GM10266 (cell line): ENCODE data around the gene TMEM167B.

Source experiments
- DNase-seq: peaks from one replicate; pipeline ENCODE4 v3.0.0; 2012; ENCODE audit errors: extremely low spot score
- CTCF ChIP-seq: IDR thresholded peaks from 2 replicates; pipeline ENCODE4 v1.5.1; 2012; ENCODE audit warnings: mild to moderate bottlenecking, low read depth; ENCODE audit not compliant: control insufficient read depth, insufficient read depth; ENCODE audit errors: missing control alignments

Gene TMEM167B

GRCh38 chr1:109083501-109083900 is 7.1 kb upstream of the TMEM167B start:
- TF ChIP-seq CTCF, result no peak
- DNase-seq, result no peak

- no peak for TF ChIP-seq CTCF
- DNase-seq, result no peak
Measured at GRCh38 chr1:109083923-109084322, 6.6 kb upstream of the TMEM167B start.

GRCh38 chr1:109084563-109085517 is 5.7 kb upstream of the TMEM167B start:
- no peak for DNase-seq
- TF ChIP-seq CTCF, result no peak

- DNase-seq, result no peak
- peak; percentile 63 for TF ChIP-seq CTCF
Measured at GRCh38 chr1:109089242-109090015, 1.1 kb upstream of the TMEM167B start.

GRCh38 chr1:109091078-109091838 is 694 bp downstream of the TMEM167B start:
- no peak for DNase-seq
- no peak for TF ChIP-seq CTCF

GRCh38 chr1:109091839-109092193 is 1.3 kb downstream of the TMEM167B start:
- TF ChIP-seq CTCF, result no peak
- DNase-seq, result no peak

GRCh38 chr1:109094377-109094803 is 3.8 kb downstream of the TMEM167B start:
- no peak for TF ChIP-seq CTCF
- DNase-seq, result no peak
